ENCODE results near the gene TRPM5.

Gene TRPM5

DNA sequence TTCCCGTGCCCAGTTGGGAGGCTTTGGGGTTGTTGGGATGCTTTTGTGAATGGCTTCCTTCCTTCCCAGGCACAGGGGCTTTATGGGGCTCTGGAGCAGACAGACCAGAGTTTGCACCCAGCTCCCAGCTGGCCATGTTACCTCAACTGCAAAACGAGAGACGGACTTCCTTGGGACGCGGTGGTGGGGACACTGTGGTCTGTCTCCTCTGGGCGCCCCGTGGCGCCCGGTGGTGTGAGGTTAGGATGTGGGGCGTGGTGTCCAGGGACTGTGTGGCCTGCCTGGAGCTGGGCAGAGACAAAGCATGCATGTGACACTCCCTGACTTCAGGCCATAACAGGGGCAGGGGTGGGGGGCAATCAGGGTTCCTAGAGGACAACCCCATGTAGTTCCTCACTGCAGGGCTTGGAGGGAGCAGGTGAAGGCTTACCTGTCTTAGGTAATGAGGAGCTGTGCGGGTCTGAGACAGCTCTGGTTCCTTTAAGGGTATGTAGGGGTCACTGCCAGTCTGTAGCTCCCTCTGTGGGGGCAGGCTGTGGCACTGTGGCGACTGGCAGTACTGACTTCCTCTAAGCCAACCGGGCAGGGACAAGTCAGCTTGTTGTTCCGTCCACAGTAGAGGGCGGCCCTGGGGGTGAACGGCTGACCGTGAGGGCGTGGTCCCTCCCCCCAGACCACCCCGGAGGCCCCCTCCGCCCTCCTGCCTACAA is 14.9 kb upstream of the TRPM5 start:
- H3K4me3 ChIP-seq (ENCODE audit: low read depth, low read length), result no peak overlapping the region
- CTCF ChIA-PET, result interaction anchor here (1.2 kb wide), 1 partner anchor 74 kb away, joined by 3 read pairs; no protein-coding TSS in a partner anchor
- no peak for TF ChIP-seq CTCF (IDR thresholded peaks at IDR 0.05; ENCODE audit: insufficient read depth, low read length, missing control alignments)
- POLR2A ChIA-PET, result no interaction called here
- no peak for DNase-seq (ENCODE audit: low read depth, low spot score)

DNA sequence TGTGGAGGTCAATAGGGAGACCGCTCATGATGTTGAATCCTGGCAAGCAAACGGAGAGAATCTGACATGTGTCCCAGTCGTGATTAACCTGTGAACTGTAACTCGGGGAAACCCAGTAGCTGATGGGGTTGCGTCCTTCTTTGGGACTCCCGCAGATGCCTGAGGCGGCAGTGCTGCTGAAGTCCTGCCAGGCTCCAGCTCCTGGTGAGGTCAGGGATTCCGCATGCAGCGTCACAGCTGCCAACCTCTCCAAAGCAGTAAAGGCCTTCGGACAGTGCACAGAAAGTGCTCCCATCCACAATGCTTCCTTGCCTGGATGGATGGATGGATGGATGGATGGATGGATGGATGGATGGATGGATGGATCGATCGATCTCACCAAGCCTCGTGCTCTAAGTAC is 14.0 kb upstream of the TRPM5 start:
- no peak for TF ChIP-seq CTCF (IDR thresholded peaks at IDR 0.05; ENCODE audit: insufficient read depth, low read length, missing control alignments)
- ChIA-PET POLR2A (no interaction called here), CTCF (no interaction called here)

DNA sequence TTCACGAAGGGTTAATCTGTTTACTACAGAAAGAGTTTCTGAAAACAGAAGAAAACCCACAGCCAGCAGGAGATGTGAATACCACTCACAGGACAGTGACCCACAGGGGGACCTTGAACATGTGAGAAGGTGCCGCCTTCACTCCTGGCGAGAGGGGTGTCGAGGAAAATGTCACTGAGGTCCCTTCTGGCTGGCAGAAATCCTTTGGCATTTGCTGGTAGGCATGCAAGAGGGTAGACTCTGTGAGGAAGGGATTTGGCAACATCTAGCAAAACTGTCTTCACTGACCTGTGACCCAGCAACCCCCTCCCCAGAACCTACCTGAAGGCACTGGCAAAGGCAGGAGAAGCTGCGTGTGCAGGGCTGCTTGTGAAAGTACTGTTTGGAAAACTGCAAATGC is 9.1 kb upstream of the TRPM5 start:
- CTCF ChIA-PET, result no interaction called here
- DNase-seq (ENCODE audit: low read depth, low spot score), result no peak
- TF ChIP-seq CTCF (IDR thresholded peaks at IDR 0.05; ENCODE audit: insufficient read depth, low read length, missing control alignments), result no peak
- no peak overlapping the region for H3K4me3 ChIP-seq (ENCODE audit: low read depth, low read length)
- POLR2A ChIA-PET, result no interaction called here

More for the DNA sequence above, 14.0 kb upstream of the TRPM5 start:
- no peak overlapping the region for H3K4me3 ChIP-seq (ENCODE audit: low read depth, low read length)
- DNase-seq (ENCODE audit: low read depth, low spot score), result no peak

DNA sequence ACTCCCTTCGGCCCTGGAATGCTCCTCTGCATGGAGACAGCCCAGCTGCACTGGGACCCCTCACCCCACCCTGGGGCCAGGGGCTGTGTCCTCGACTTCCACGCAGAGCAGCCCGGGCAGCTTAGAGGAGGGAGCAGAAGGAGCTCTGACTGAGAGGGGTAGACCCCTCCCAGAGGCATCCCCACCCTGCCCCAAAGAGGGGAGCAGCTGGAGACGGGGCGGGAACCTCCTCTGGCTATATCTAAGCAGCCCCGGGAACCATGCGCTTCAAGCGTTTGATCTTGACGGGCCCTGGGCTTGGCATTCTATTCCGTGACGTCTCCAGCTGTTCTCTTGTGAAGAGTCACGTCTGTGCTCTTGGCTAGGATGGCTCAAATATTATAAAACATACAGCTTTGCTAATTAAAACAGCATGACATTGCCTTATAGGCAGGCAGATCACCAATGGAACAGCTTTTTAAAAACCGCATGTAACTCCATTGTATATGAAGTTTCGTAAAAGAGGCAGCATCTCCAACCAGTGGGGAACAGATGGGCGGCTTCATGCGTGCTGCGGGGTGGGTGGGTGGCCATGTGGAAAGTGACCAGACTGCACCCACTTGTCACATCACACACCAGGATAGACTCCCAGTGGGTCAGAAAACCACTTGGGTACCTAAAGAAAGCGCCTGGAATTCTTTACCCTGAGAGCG is 8.2 kb upstream of the TRPM5 start:
- no peak for TF ChIP-seq CTCF (IDR thresholded peaks at IDR 0.05; ENCODE audit: insufficient read depth, low read length, missing control alignments)
- CTCF ChIA-PET, result no interaction called here

DNA sequence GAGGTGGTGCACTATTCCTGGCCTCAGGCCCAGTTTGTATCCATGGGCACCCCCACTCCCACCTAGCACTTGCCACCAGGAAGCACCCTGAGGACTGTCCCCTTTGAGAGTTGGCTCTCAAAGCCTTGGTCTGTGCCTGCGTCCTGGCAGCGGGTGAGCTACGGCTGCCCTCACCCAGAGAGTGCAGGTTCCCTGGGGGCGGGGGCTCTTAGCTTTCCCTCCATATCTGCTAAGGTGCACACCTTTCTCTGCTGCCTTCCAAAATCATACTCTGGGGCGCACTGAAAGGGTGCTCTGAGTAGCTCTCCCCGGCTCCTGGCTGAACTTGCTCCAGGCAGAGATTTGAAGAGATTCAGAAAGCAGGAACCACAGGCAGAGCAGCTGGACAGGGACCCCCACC is 7.6 kb upstream of the TRPM5 start:
- no peak overlapping the region for H3K4me3 ChIP-seq (ENCODE audit: low read depth, low read length)
- no peak for TF ChIP-seq CTCF (IDR thresholded peaks at IDR 0.05; ENCODE audit: insufficient read depth, low read length, missing control alignments)
- CTCF ChIA-PET, result no interaction called here
- POLR2A ChIA-PET, result no interaction called here
- no peak for DNase-seq (ENCODE audit: low read depth, low spot score)

More for the DNA sequence above, 8.2 kb upstream of the TRPM5 start:
- H3K4me3 ChIP-seq (ENCODE audit: low read depth, low read length), result no peak overlapping the region
- DNase-seq (ENCODE audit: low read depth, low spot score), result no peak
- POLR2A ChIA-PET, result no interaction called here

DNA sequence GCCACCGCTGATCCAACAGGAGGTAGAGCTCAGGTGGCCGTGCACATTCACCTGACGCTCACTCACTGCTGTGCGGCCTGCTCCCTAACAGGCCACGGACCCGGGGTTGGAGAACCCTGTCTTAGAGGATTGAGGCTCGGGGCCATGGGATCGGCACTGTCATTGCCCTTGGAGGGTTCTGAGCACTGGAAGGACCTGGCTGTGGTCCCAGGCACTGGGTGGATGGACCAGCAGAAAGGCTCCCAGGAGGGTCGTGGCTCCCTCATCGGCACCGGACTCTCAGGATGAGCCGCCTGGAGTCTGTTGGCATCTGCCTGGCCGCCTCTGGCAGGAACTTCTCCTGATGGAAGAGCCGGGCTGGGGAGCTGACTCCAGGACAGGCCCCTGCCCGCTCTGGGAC is 7.0 kb upstream of the TRPM5 start:
- CTCF ChIA-PET, result no interaction called here
- H3K4me3 ChIP-seq (ENCODE audit: low read depth, low read length), result no peak overlapping the region
- POLR2A ChIA-PET, result no interaction called here
- no peak for TF ChIP-seq CTCF (IDR thresholded peaks at IDR 0.05; ENCODE audit: insufficient read depth, low read length, missing control alignments)
- DNase-seq (ENCODE audit: low read depth, low spot score), result no peak

Data from AG04449 (cell line).